DMS 273 treated with DMSO at 0.1 percent for 48 hours (cell line): ENCODE measurements around the gene KIF17.
"Not testable (repeated sequence)": the region's sequence is repeated elsewhere in the genome, so short reads cannot be mapped to it uniquely, and the experiment has no call there.

ENCODE experiments used
- DNase-seq: peaks from one replicate; lab custom pipeline; 2025; lab: John Stamatoyannopoulos, UW

Gene KIF17

DNA sequence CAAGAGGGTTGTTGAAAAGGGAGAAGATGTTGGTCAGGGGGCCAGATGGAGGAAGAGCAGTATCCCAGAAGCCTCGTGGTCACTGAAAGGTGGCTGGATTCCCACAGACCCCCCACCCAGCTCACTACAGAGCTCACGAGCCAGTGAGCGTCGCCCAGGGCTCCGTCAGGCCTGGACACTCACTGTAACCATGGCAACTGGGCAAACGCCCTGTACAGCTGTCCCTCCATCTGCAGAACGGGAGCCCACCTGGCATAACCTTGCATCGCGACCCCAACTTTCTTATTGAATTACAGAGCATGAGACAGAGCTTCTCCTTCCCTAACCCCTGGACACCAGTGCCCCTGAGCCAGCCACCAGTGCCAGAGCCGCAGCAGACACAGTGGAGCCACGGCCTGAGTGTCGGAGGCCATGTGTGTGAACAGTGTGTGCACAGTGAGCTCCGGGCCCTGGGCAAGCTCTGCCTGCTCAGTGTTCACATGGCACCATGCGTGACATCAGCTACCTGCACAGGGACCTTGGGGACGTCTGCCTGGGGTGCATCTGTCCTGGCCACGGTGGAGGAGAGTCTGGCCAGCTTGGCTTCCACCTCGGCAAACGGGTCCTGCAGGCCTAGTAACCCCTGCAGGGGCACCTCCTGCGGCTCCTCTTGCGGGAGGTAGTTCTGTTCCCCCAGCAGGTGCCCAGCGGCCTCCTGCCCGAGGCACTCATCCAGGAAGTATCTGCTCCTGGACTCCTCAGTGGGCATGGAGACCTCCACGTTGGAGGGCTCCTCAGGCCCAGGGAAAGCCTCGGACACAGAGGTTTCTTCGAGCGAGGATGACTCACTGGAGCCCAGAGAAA, 30.7 kb downstream of the KIF17 start:
- DNase-seq = no peak

DNA sequence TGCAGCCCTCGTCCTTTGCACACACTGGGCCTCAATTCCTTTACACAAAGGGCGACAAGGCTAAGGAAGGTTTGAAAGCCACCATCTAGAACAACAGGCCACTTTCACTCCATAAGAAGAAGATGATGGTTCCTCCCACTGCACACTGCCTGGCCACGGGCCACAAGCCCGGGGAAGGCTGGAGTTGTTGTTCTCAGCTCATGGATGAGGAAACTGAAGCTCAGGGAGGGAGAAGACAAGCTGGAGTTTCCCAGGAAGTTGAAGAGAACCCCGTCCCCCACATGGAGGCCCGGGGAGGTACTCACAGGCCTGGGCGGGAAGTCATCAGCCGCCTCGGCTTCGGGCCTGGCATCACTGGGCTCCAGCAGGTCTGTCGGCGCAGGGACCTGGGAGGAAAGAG, 32.1 kb downstream of the KIF17 start:
- DNase-seq = no peak

DNA sequence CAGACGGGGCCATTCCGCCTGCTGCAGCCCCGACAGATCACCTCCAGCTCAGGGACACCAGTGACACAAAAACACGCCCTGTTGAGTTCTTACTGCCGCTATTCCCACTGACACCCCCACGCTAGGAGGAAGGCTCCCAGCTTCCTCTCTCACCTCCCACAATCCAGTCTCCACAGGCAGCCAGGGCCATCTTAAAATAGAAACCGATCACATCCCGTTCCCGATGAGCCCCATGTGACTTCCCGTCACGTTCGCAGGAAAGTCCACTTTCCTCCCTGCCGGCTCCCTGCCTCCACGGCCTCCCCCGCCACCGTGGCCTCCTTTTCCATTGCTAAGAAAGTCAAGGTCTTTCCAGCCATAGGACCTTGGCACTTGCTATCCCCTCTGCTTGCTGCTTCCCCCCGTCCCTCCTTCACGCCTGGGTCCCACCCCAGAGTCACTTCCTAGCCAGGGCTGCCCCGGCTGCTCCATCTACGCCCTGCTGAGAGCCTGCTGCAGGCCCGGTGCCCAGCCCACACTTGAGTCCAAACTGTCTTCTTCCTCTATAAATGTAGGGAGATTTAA, 32.6 kb downstream of the KIF17 start:
- DNase-seq = no peak

DNA sequence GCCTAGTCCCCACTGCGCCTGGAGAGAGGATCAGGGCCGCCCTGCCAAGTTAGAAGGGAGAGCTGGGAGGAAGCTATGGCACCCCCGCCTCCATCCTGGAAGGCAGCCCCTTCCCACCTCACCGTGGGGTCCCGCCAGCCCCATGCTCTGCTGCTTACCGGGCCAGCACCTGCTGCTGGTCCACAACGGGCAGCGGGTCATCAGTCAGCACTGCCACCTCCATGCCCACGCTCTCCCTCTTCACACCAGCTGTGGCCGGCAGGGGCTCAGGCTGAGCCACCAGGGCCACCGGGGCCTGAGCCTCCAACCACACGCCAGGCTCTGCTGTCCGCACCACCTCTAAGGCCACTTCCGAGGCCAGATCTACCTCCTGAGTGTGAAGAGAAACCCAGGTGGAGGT, 33.2 kb downstream of the KIF17 start:
- DNase-seq = no peak

DNA sequence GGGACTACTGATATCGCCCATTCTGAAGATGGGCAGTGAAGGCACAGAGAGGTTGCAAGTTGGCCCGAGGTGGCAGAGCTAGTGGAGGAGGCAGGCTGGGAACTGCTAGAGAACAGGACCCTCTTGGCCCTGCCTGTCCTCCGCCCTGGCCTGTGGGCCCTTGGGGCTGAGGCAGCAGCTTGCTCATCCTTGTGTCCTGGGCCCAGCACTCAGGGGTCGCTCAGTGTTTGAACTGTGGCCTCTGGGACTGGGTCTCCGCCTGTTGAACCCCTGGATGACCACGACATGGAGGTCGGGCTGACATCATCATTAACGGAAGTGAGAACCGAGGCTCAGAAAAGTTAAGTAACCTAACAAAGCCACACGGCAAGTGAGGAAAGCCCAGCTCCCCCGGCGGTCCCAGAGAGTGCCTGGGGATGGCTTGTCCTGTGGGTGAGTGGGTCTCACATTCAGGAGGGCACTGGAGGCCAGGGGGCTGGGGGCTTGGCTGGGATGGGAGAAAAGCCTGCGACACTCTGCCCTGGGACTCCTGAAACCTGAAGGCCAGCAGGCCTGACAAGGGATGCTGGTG, 33.7 kb downstream of the KIF17 start:
- no peak for DNase-seq

DNA sequence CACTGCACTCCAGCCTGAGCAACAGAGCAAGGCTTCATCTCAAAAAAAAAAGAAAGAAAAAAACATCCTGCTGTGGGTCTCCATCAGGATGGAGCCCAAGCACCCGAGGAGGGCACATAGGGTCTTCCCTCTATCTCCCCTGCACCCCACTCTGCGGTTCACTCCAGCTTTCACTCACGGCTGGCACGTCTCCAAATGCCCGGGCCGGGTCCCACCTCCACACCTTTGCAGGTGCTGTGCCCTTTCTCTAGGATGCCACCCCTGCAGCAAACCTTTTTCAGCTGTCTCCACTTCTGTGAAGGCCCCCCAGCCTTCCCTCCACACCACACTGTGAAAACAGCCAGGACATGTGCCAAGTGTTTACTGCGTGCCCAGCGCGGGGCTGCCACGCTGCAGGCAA, 34.2 kb downstream of the KIF17 start:
- no peak for DNase-seq

DNA sequence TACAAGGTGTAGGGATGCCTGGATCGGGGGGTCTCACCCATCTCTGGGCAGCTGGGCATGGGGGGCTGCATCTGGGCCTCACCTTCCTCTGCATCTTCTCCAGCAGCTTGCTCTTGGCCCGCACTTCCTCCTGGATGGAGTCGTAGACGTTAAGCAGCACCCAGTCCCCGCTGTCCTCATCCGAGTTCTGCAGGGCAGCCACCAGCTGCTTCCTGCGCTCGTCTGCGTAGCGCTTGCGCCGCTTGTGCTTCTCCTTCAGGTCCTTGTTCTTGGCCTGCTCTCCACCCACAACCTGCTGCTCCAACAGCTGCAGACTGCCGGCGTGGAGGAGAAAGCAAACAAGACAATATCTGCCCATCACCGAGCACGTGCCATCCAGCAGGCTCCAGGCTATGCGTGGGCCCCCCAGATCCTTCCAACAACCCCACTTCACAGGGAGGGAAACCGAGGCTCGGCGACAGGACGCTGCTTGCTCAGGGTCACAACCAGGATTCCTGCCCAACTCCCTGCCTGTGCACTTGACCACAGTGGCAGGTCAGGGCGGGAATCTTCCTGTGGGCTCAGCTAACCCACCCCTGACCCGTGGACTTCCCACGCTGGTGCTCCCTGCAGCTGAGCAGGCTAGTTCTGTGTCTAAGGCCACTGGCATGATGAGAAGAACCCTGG, 35.1 kb downstream of the KIF17 start:
- DNase-seq = no peak

DNA sequence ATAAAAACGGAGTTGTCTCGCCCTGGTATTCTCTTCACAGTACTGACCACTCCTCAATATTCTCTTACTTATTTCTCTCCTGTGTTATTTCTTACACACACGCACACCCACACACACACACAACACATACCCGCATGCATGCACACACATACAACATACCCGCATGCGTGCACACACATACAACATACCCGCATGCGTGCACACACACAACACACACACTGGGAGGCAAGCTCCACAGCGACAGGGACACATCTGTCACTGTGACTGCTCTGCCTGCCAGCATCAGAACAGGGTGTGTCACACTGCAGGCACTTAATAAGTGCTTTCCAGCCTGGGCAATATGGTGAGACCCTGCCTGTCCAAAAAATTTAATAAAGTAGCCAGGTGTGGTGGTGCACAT, 35.8 kb downstream of the KIF17 start:
- DNase-seq = no peak

DNA sequence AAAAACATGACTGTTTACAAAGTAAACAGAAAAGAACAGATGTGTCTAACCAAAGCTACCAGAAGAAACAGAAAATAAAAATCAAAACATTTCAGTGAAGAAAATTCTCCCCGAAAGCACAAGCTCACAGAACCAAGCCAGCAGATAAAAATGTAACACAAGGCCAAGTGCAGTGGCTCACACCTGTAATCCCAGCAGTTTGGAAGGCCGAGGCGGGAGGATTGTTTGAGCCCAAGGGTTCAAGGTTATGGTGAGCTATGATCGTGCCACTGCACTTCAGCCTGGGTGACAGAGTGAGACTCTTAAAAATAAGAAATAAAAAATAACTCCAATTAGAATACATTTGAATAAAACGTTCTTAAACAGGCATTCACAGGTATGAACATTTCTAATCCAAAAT, 37.5 kb downstream of the KIF17 start:
- no peak for DNase-seq

DNA sequence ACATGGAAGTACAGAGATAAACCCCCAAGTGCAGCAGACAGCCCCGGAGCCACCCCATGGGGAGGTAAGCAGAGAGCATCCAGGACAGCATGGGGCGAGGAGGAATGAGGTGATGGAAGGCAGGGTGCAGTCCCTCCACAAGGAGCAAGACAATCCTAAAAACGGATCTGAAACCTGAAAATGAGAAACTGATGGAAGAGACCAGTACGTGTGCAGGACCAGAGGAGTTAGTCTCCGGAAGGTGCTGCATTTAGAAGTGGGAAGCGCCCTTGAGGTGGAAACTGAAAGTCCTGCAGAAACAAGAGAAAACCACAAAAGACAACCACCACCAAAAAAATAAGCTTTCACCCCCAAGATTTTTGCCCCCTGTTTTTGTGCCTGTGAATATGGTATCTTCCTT, 39.2 kb downstream of the KIF17 start:
- no peak for DNase-seq

DNA sequence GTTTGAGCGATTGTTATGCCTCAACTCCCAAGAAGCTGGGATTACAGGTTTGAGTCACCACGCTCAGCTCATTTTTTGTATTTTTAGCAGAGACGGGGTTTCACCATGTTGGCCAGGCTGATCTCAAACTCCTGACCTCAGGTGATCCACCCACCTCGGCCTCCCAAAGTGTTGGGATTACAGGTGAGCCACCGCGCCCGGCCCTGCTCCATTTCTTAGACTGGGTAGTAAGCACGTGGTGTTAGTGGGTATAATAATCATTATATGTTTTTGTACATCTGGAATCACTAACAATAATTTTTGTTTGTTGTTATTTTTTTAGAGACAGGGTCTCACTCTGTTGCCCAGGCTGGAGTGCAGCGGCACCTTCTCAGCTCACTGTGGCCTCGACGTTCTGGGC, 44.2 kb downstream of the KIF17 start:
- DNase-seq = not testable (repeated sequence)

DNA sequence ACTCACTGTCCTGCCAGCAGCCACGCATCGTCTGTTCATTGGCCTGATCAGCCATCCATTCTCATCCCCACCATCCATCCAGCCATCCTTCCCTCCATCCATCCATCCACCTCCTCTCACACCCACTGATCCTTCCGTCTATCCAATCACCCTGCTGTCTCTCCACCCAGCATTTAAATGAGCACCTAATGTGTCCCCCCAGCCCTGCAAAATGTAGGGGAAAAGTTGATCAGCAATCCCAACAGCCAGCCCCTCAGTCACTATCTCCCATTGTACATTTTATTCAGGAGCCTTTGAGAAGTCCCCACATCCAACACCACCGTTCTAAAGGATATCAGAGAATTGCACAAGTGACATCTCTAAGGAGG, 45.6 kb downstream of the KIF17 start:
- no peak for DNase-seq

DNA sequence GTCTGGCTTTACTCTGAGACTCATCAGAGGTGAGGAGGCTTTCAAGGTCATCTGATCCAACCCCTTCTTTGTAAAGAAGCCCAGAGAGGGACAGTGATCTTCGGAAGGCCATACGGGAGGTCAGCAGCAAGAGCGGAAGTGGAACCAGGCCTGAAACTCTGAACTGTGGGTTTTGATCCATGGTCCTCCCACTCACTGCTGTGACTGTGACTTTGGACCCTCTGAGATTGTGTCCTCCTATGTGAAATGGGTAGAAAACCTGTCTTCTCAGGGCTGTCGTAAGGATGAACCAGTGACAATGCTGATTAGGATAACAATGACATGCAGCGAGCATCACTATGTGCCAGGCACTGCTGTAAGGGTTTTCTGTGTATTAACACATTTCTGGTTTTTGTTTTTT, 46.9 kb downstream of the KIF17 start:
- DNase-seq = no peak

DNA sequence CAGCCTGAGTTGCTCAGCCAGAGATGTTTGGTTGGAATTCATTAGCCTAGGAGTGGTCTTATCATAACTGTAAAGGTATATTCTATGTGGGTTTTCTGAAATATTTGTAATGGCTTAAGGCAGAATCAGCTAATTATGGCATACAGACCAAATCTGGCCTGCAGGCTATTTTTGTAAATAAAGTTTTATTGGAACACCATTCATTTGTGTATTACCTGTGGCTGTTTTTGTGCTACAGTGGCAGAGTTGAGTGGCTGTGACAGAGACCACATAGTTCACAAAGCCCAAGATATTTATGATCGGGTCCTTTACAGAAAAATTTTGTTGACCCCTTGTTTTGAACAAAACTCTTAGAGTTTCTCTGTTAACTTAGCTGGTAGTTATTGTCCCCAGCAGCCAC, 49.2 kb downstream of the KIF17 start:
- no peak for DNase-seq

DNA sequence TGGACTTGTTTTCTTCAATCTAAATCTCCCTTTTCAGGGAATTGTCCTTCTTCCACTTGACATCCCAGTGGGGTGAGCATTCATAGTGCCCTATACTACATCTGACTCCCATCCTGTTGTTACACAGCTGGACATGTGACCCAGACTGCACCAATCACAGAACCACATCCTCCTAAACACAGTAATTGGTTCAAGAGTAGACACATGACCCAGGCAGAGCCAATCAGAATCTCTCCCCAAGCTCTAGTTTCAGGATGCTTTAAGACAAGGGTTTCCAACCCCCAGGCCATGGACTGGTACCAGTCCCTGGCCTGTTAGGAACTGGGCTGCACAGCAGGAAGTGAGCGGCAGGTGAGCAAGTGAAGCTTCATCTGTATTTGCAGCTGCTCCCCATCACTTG, 51.0 kb downstream of the KIF17 start:
- no peak for DNase-seq

DNA sequence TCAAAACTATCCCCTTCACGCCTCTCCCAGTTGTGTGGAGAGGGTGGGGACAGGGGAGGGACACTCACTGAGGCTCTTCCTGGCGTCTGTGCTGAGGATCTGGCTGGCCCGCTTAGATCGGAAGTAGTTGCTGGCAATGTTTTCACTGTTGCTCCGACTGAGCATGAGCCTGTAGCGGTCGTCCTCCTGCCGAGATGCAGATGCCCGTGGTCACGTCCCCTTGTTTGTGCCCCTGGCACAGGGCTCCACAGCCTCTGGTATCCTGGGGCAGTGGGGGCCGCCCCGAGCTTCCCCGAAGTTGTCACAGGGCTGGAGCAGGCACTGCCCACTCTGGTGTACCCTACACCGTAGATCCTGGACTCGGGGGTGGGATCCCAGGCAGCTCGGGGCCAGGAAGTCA, 51.7 kb downstream of the KIF17 start:
- no peak for DNase-seq

DNA sequence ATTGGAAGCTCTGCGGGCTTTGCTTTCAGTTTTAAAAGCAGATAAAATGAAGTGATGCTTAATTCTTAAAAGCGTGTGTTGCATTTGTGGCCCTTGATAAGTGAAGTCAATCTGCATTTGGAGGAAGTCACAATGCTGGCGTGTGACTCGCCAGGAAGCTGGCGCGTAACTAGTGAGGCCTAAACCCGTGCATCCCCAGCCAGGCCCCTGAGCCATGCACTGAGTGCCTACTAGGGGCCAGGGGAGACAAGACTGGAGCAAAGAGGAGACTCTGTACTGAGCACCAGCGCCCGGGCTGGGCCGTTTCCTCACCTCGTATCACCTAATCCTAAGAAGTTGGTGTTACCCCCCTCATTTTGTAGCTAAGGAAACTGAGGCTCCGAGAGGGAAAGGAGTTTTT, 52.1 kb downstream of the KIF17 start:
- DNase-seq = no peak

DNA sequence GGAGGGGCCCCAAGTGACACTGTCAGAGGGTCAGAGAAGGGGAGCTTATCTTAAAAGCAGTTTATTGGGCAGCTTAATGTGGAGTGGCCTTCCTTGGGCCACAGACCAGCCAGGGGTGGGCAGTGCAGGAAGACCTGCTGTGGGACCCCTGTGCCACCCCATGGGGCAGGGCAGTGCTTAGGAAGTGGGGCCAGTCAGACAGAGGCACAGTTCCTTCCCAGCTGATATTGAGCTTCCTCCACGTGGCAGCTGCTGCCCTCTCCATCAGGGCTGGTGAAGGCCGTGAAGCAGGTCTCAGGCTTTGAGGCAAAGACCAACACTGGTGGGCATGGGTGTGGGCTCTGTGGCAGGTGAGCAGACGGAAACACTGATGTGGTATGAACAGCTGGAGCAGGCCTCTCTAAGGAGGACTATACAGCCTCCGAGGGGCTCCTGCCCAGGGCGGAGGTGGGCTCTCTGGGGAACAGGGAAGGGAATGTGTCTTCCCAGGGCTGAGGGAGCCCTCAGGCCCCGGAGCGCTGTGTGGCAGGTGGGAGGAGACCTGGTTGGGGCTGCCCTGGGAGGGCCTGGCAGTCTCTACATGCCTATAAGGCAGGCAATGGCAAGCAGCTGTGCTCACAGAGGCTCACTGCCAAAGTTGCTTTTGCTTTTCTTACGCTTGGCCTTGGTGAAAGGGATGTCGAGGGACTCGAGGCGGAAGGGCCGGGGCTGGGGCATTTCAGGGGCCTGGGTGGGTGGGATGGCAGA, 53.7 kb downstream of the KIF17 start:
- DNase-seq = no peak

DNA sequence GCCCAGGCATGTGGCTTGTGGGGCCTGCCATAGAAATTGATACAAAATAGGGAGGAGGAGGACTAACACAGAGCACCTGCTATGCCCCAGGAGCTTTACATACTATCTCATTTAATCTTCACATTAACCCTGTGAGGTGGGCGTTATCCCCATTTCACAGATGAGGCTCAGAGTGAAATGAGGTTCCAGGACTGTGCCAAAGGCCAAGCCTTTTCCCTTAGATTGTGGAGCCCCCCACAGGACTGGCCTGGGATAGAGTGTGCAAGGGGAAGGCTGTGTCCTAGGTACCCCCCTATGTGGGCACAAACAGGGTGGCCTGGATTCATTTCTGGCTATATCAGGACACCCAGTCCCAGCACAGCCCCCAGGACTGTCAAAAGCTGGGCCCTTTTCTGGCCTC, 54.4 kb downstream of the KIF17 start:
- DNase-seq = no peak

DNA sequence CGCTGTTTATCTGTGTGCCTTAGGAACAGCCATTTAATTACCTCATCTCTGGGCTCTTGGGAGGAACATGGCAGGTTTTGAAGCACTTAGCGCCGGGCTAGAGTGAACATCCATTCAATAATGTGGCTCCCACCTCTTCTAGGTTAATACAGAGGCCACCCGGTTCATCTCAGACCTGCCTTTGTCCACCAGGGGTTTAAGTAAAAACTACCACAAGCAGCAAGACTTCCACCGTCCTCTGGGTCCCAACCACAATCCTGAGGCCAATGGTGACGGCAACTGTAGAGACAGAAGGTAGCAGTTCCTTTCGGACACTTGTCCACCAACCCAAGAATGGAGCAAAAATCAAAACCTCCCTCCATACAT, 55.7 kb downstream of the KIF17 start:
- DNase-seq = no peak

DNA sequence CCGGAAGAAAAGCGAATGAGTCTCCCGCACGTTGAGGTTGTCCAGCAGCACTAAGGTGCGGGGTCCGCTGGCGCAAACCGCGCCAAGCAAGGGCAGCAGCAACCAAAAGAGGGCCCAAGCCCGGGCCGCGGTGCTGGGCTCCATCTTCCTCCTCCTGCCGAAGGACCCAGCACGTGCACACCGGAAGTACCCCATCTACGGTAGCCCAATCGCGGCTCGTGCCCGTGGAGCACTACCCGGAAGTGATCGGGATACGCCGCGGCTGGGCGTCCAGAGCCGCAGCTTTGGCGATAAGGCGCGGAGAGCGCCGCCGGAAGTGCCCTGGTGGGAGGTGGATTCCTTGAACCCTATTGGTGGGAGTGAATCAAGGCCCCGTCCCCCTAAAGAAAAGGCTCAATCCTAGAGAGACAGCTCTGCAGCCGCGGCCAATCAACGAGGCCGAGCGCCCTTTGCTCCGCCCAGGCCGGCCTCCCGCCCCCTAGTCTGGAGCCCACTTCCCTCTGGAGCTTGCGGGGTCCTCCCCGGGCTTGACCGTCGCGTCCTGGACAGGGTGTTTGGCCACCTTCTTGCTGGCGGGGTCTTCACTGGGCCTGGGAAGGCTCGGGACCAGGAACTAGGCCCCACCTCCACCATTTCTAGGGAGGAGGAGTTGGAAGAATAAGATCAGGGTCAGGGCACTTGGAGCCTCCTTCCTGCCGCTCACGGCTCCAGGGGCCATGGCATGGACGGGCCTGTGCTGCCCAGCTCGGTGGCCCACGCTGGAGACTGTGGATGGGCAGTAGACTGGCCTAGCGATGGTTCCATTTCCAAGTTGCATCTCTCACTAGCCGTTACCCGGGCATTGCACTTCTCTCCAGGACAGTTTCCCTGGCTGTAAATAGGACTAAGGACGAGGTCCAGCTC, 56.3 kb downstream of the KIF17 start, which contains the start of gene DDOST:
TSS of gene DDOST (minus strand) at position 163 of the 903 bp plus-strand sequence. CDS start at position 144, 19 bp downstream.
- DNase-seq = peak; percentile 95
